Measurements from ENCODE around the gene TBCK.

Gene TBCK

DNA sequence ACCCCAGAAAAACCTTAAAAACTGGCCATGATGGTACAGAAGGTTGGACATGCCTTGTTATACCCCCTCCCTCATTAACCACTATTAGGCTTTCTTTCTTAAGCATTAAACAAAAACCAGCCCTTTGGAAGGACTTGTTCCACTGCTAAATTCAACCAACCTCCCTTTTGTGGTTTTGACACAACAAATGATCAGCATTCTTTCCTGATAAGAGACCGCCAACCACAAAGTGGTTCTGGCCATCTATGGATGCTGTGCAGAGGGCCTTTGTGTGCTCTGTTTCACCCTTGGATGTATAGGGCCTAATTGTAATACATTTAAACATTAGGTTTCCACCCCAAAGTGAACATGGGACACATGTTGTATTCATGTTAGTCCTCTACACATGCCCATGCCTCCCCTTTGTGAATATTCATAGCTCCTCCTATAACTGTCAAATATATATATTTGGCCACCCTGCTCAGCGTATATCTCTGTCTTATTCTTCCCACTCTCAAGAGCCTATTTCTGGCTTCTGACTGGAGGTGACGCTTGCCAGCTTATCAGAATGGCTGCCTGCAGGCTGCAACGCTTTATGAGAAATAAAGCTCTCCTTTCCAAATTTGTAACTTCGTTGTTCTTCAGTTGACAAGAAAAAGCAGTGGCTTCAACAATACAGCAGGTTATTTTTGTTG lies 294.1 kb downstream of the TBCK start:
- H3K27me3 ChIP-seq, result no peaks in the 10 kb centered on the region
- no peaks in the 10 kb centered on the region for H4K20me1 ChIP-seq
- H3K27ac ChIP-seq, result no peak overlapping the region
- peak overlapping the region; percentile 63 for H3K4me2 ChIP-seq
- no peak overlapping the region for H3K9ac ChIP-seq
- no peaks in the 10 kb centered on the region for H3K36me3 ChIP-seq
- H3K9me3 ChIP-seq, result no peaks in the 10 kb centered on the region
- H3K4me1 ChIP-seq, result peaks cover 22% of the 10 kb centered on the region
- H3K4me3 ChIP-seq, result no peak overlapping the region
- no peak for TF ChIP-seq Cebpa-rat (IDR thresholded peaks at IDR 0.05)

GRCh38 chr4:106019771-106020170 lies 296.2 kb downstream of the TBCK start:
- H3K4me2 ChIP-seq, result no peak overlapping the region
- no peaks in the 10 kb centered on the region for H3K9me3 ChIP-seq
- TF ChIP-seq Cebpa-rat (IDR thresholded peaks at IDR 0.05), result no peak
- H3K4me1 ChIP-seq, result peaks cover 22% of the 10 kb centered on the region
- no peak overlapping the region for H3K4me3 ChIP-seq
- no peaks in the 10 kb centered on the region for H4K20me1 ChIP-seq
- H3K9ac ChIP-seq, result no peak overlapping the region
- no peaks in the 10 kb centered on the region for H3K27me3 ChIP-seq
- no peak overlapping the region for H3K27ac ChIP-seq
- no peaks in the 10 kb centered on the region for H3K36me3 ChIP-seq

DNA sequence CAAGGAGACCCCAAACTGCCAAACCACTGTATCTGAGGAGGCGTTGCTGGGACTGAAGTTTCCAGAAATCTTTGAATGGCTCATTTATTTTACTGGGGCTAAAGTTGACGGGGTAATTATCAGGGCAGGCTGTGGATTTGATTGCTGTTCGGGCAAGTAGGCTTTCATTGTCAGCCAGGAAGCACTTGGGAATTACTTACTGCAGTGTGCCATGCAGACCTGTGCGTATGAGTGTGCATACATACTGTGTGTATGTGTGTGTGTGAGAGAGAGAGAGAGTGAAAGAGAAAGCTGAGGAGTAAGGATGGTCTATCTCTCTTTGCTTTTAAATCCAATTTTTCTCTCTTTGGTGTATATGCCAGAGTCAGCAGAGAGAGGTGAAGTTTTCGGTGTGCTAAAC lies 298.0 kb downstream of the TBCK start:
- Histone ChIP-seq H3K4me1 (peaks cover 22% of the 10 kb centered on the region), H3K9me3 (no peaks in the 10 kb centered on the region), H3K9ac (no peak overlapping the region), H3K4me3 (no peak overlapping the region), H4K20me1 (no peaks in the 10 kb centered on the region), H3K36me3 (no peaks in the 10 kb centered on the region), H3K27me3 (no peaks in the 10 kb centered on the region), H3K4me2 (no peak overlapping the region), H3K27ac (no peak overlapping the region)
- no peak for TF ChIP-seq Cebpa-rat (IDR thresholded peaks at IDR 0.05)

GRCh38 chr4:106011387-106011786 lies 304.6 kb downstream of the TBCK start:
- no peaks in the 10 kb centered on the region for H3K36me3 ChIP-seq
- H3K27ac ChIP-seq, result no peak overlapping the region
- no peaks in the 10 kb centered on the region for H3K4me1 ChIP-seq
- no peak overlapping the region for H3K4me3 ChIP-seq
- peaks cover 23% of the 10 kb centered on the region for H3K9me3 ChIP-seq
- H3K4me2 ChIP-seq, result no peak overlapping the region
- H3K27me3 ChIP-seq, result no peaks in the 10 kb centered on the region
- TF ChIP-seq Cebpa-rat (IDR thresholded peaks at IDR 0.05), result no peak
- H4K20me1 ChIP-seq, result no peaks in the 10 kb centered on the region
- H3K9ac ChIP-seq, result no peak overlapping the region

- peaks cover 23% of the 10 kb centered on the region for H3K9me3 ChIP-seq
- H3K4me2 ChIP-seq, result no peak overlapping the region
- H3K27me3 ChIP-seq, result no peaks in the 10 kb centered on the region
- no peak overlapping the region for H3K27ac ChIP-seq
- no peak overlapping the region for H3K4me3 ChIP-seq
- H3K4me1 ChIP-seq, result no peaks in the 10 kb centered on the region
- no peak for TF ChIP-seq Cebpa-rat (IDR thresholded peaks at IDR 0.05)
- H3K9ac ChIP-seq, result no peak overlapping the region
- H3K36me3 ChIP-seq, result no peaks in the 10 kb centered on the region
- H4K20me1 ChIP-seq, result no peaks in the 10 kb centered on the region
These were observed 305.2 kb downstream of the TBCK start for GRCh38 chr4:106010761-106011160.

DNA sequence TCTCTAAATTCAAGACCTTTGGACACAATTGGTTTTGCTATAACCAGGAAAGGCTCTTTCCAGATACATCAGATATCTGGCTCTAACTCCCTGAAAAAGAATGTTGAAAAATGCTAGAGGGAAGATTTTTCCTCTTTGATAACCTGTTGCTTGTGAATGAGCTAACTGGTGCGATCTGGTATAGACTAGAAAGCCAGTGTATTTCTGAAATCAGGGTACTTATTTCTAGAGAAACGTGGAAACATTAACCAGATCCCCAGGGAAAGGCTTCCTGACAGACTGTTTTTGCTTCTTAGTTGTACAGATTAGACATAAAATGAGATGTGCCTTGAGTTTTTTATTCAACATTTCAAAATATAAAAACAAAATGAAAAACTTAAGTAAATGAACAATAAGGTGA lies 313.0 kb downstream of the TBCK start:
- Histone ChIP-seq H3K9me3 (no peaks in the 10 kb centered on the region), H3K4me1 (no peaks in the 10 kb centered on the region), H3K4me2 (no peak overlapping the region), H4K20me1 (no peaks in the 10 kb centered on the region), H3K36me3 (no peaks in the 10 kb centered on the region), H3K4me3 (no peak overlapping the region), H3K27me3 (no peaks in the 10 kb centered on the region), H3K27ac (no peak overlapping the region), H3K9ac (no peak overlapping the region)
- TF ChIP-seq Cebpa-rat (IDR thresholded peaks at IDR 0.05), result no peak

GRCh38 chr4:105998171-105999063 lies 317.6 kb downstream of the TBCK start:
- no peak overlapping the region for H3K4me2 ChIP-seq
- H3K27me3 ChIP-seq, result no peaks in the 10 kb centered on the region
- H3K27ac ChIP-seq, result no peak overlapping the region
- H3K36me3 ChIP-seq, result no peaks in the 10 kb centered on the region
- H4K20me1 ChIP-seq, result no peaks in the 10 kb centered on the region
- no peak overlapping the region for H3K9ac ChIP-seq
- no peak for TF ChIP-seq Cebpa-rat (IDR thresholded peaks at IDR 0.05)
- no peaks in the 10 kb centered on the region for H3K4me1 ChIP-seq
- no peaks in the 10 kb centered on the region for H3K9me3 ChIP-seq
- H3K4me3 ChIP-seq, result no peak overlapping the region

- Histone ChIP-seq H3K9me3 (no peaks in the 10 kb centered on the region), H3K4me2 (no peak overlapping the region), H3K36me3 (no peaks in the 10 kb centered on the region), H3K27ac (no peak overlapping the region), H3K4me1 (no peaks in the 10 kb centered on the region), H3K27me3 (no peaks in the 10 kb centered on the region), H3K9ac (no peak overlapping the region), H4K20me1 (no peaks in the 10 kb centered on the region), H3K4me3 (no peak overlapping the region)
- no peak for TF ChIP-seq Cebpa-rat (IDR thresholded peaks at IDR 0.05)
These were observed 319.2 kb downstream of the TBCK start for GRCh38 chr4:105996845-105997244.

- no peaks in the 10 kb centered on the region for H3K27me3 ChIP-seq
- H3K9me3 ChIP-seq, result no peaks in the 10 kb centered on the region
- no peak overlapping the region for H3K4me2 ChIP-seq
- no peak for TF ChIP-seq Cebpa-rat (IDR thresholded peaks at IDR 0.05)
- peaks cover 15% of the 10 kb centered on the region for H3K4me1 ChIP-seq
- H3K27ac ChIP-seq, result no peak overlapping the region
- no peaks in the 10 kb centered on the region for H4K20me1 ChIP-seq
- no peak overlapping the region for H3K4me3 ChIP-seq
- no peak overlapping the region for H3K9ac ChIP-seq
- no peaks in the 10 kb centered on the region for H3K36me3 ChIP-seq
These were observed 321.0 kb downstream of the TBCK start for GRCh38 chr4:105994841-105995501.

DNA sequence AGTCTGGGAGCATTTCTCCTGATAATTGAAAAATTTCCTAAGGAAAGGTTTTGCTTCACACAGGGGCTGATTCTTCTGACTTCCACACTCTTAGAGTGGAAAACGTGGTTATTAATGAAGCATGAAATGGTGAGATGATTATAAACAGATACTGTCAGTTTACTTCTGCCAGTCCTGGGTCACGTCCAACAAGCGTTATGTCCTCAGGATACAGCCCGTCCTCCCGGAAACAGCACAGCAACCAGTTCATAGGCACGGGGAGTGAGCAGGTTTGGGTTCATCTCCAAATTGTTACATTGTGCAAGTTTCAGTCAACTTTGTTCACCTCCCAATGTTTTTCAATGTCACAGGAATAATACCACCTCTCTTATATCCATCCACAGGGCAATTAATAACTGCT lies 321.9 kb downstream of the TBCK start:
- no peak overlapping the region for H3K4me2 ChIP-seq
- no peaks in the 10 kb centered on the region for H3K36me3 ChIP-seq
- no peaks in the 10 kb centered on the region for H3K9me3 ChIP-seq
- TF ChIP-seq Cebpa-rat (IDR thresholded peaks at IDR 0.05), result no peak
- H3K9ac ChIP-seq, result no peak overlapping the region
- no peaks in the 10 kb centered on the region for H3K27me3 ChIP-seq
- H3K4me1 ChIP-seq, result peaks cover 15% of the 10 kb centered on the region
- no peaks in the 10 kb centered on the region for H4K20me1 ChIP-seq
- H3K4me3 ChIP-seq, result no peak overlapping the region
- no peak overlapping the region for H3K27ac ChIP-seq
